A204.1 (cell line): Measurements from ENCODE around the gene ZNF221.

Source experiments
- FAIRE-seq: peaks from 2 replicates; lab custom pipeline; 2012; peaks lifted over from hg19 to GRCh38; lab: Jason Lieb, UNC

ZNF221 gene

GRCh38 chr19:43957891-43958290 lies 6.9 kb downstream of the ZNF221 start:
- no peak for FAIRE-seq

GRCh38 chr19:43960411-43960810 lies 9.4 kb downstream of the ZNF221 start:
- FAIRE-seq, result no peak

- FAIRE-seq, result no peak
These were observed 15.2 kb downstream of the ZNF221 start for GRCh38 chr19:43966079-43966694.

- peak; percentile 9 for FAIRE-seq
These were observed 25.7 kb downstream of the ZNF221 start for GRCh38 chr19:43976732-43977131.

- FAIRE-seq, result no peak
These were observed 32.5 kb downstream of the ZNF221 start for GRCh38 chr19:43983544-43983911.

- FAIRE-seq, result peak; percentile 98
These were observed 33.1 kb downstream of the ZNF221 start, which contains the start of gene ZNF155 for GRCh38 chr19:43983912-43984686. ZNF155 (plus strand) TSS chr19:43984188; CDS start chr19:43988544, 4,356 bp downstream.

- FAIRE-seq, result no peak
These were observed 33.6 kb downstream of the ZNF221 start for GRCh38 chr19:43984687-43985000.

- FAIRE-seq, result no peak
These were observed 46.7 kb downstream of the ZNF221 start for GRCh38 chr19:43997631-43998290.

GRCh38 chr19:44002212-44002565 lies 51.2 kb downstream of the ZNF221 start:
- no peak for FAIRE-seq

- peak; percentile 98 for FAIRE-seq
These were observed 51.8 kb downstream of the ZNF221 start, which contains the start of gene ZNF230 for GRCh38 chr19:44002566-44003460. ZNF230 (plus strand) TSS chr19:44002957; CDS start chr19:44007079, 4,122 bp downstream.

GRCh38 chr19:44003461-44004009 lies 52.5 kb downstream of the ZNF221 start:
- FAIRE-seq, result no peak

- FAIRE-seq, result no peak
These were observed 54.9 kb downstream of the ZNF221 start for GRCh38 chr19:44005973-44006372.

GRCh38 chr19:44007473-44007872 lies 56.4 kb downstream of the ZNF221 start:
- no peak for FAIRE-seq

GRCh38 chr19:44010468-44010867 lies 59.4 kb downstream of the ZNF221 start:
- no peak for FAIRE-seq
